K562 (cell line): Measurements from ENCODE around the gene CSRNP2. TPM values are rescaled to one million over a fixed set of nuclear protein-coding genes. Genes with fewer than 3 reads are reported as not detected.

Source experiments
- JUNB ChIP-seq: fragments of 450-650 bp; formaldehyde crosslinking; conservative IDR thresholded peaks from 2 replicates; pipeline ENCODE4 v1.4.0; 2020; ENCODE audit warnings: mild to moderate bottlenecking
- MYNN ChIP-seq, 2 experiments: sonication (generic); formaldehyde crosslinking in 1 of 2; IDR thresholded peaks; 2 replicates each; pipeline versions ENCODE4 v1.5.0 to v1.6.1; 2016 to 2020; ENCODE audit warnings: antibody characterized with exemption in 1 of 2, missing genetic modification reagents in 1 of 2
- PHF20 ChIP-seq: fragments of 450-650 bp; IDR thresholded peaks from 2 replicates; pipeline ENCODE4 v1.6.1; 2018; ENCODE audit not compliant: partially characterized antibody
- SNAPC5 ChIP-seq: fragments of 250-450 bp; sonication (Bioruptor Pico); IDR thresholded peaks from 2 replicates; pipeline ENCODE4 v1.8.0; 2021; ENCODE audit warnings: moderate library complexity, mild to moderate bottlenecking, inconsistent platforms
- SRF ChIP-seq, 2 experiments: fragments of 250-450, 450-650 bp in 1 of 2; sonication (Bioruptor Pico) in 1 of 2; sonication (generic) in 1 of 2; formaldehyde crosslinking; IDR thresholded peaks; 2 replicates each; pipeline versions ENCODE4 v1.5.0 to v1.5.1; 2020 to 2022; ENCODE audit warnings: mild to moderate bottlenecking in 1 of 2, missing genetic modification reagents in 1 of 2
- ZBTB11 ChIP-seq, 3 experiments: fragments of 200-800 bp in 1 of 3; fragments of 250-450 bp in 1 of 3; fragments of 450-650 bp in 1 of 3; sonication (Bioruptor Pico) in 1 of 3; sonication (Bioruptor generic) in 1 of 3; formaldehyde crosslinking in 1 of 3; IDR thresholded peaks; 2 replicates each; pipeline versions ENCODE4 v1.6.1 to v1.8.0; 2016 to 2022; ENCODE audit warnings: mild to moderate bottlenecking in 2 of 3, missing genetic modification characterization in 2 of 3, missing compliant biosample characterization in 1 of 3, moderate library complexity in 1 of 3
- polyA plus RNA-seq, 8 experiments: library from polyadenylated mRNA; depleted of rRNA in 4 of 8; stranded (reverse) in 5 of 8; unstranded in 3 of 8; fragments of >200 nt; fragmentation: Nextera tagmentation in 2 of 8; fragmentation: Illumina TruSeq in 1 of 8; extraction: Ambion mirVana in 2 of 8; extraction: Trizol in 1 of 8; gene quantifications; 2 replicates each; pipeline versions ENCODE4 v1.2.1 to v1.2.3, GENCODE V29; 2011 to 2014; ENCODE audit warnings: inconsistent platforms in 1 of 8, missing spikeins in 1 of 8
- total RNA-seq, 7 experiments: library from RNA; depleted of rRNA in 6 of 7; stranded (reverse); fragments of >200 nt in 6 of 7; fragmentation: Illumina TruSeq in 2 of 7; extraction: Trizol in 2 of 7; gene quantifications; 2 replicates each; pipeline versions ENCODE4 v1.2.1 to v1.2.3, GENCODE V29; 2011 to 2021; ENCODE audit warnings: low replicate concordance in 1 of 7

The CSRNP2 gene
- total and polyA plus RNA-seq, 9 of the 15 experiments (the other 6 are each of a cell fraction or from before 2014, with no cell fraction given) = 1.6 to 13.9 (median 5.9) TPM

GRCh38 chr12:51028813-51029150 lies 54.6 kb downstream of the CSRNP2 start (continued):
- TF ChIP-seq ZBTB11 (CRISPR knock-in tag; IDR thresholded peaks at IDR 0.05) = no peak
- no peak for TF ChIP-seq SNAPC5 (CRISPR knock-in tag)
- TF ChIP-seq MYNN (IDR thresholded peaks at IDR 0.05) = no peak
- no peak for TF ChIP-seq MYNN (CRISPR knock-in tag; IDR thresholded peaks at IDR 0.05)
- TF ChIP-seq JUNB (CRISPR knock-in tag) = no peak
- no peak for TF ChIP-seq PHF20
- TF ChIP-seq SRF (CRISPR knock-in tag; IDR thresholded peaks at IDR 0.05) = no peak
